Stimulated activated CD8-positive, alpha-beta memory T cell treated with anti-CD3 and anti-CD28 coated beads, Interleukin-15, amount 100 ng/mL, for 1 hour (primary cell): ENCODE measurements around the gene CST9L.

Experiments
- DNase-seq: peaks from one replicate; pipeline ENCODE4 v3.0.0-alpha.2; 2020; ENCODE audit warnings: low read depth

CST9L gene, protein sequence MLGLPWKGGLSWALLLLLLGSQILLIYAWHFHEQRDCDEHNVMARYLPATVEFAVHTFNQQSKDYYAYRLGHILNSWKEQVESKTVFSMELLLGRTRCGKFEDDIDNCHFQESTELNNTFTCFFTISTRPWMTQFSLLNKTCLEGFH

DNA sequence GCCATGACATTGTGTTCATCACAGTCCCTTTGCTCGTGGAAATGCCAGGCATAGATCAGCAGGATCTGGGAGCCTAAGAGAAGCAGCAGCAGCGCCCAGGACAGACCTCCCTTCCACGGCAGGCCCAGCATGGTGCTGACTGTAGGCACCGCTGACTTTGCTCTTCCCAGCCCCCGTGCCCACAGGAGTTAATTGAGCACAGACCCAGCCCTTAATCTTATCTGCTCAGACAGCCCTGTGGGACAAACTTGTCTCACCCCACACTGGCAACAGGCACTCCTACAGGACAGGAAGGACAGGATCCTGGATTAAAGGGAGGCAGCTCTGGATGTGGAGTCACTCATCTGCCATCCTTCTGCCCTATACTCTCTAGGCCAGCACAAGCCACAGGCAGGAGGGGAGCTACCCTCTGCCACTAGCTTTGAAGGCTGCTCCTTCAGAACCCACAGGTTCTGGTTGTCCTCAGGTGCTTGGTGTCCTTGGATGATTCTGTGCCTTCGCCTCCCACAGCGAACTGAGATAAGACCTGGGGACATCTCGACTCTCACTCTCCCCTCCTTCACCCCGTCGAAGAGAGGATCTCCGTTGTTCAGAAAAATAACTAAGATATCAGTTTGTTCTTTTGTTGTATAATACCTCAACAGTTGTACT lies at the start of gene CST9L:
Gene CST9L (minus strand): TSS at position 165 of the 651 bp plus-strand sequence. CDS start 34 bp downstream, at position 131.
- no peak for DNase-seq

DNA sequence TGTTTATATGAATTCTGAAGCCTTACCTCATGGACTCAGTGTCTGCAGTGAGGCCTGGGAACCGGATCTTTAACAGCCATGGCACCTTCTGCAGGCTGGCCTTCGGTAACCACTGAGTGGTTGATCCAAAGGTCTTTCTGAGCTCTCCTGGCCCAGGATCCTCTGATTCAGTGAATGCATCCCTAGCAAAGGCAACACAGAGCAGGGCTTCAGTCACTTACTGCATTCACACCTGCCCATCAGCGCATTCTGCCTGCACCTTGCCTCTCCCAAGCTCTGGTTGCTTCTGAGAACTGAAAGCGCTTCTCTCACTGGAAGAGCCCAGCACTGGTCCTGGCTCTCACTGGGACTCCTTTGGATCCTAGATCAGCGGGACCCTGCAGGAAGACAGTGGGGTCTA lies 45.9 kb upstream of the CST9L start:
- DNase-seq: no peak

- DNase-seq: no peak
Measured at GRCh38 chr20:23613676-23614075, 45.4 kb upstream of the CST9L start.

DNA sequence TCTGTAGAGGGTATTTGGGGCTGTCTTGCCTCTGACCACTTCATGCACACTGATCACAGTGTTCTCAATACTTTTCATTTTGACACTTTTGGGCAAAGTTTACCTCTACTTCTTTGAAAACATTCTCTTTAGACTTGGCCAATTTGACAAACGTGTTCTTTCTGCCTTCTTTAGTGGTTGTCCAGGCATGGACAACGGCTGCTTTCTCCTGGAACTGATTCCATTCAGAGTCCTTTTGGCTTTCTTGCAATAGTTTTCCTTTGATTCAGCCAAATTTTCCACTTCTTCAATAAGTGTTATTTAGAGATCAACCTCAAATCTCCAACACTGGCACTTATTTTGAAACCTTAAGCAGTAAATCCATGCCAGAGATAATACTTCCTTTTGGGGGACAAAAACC lies 44.1 kb upstream of the CST9L start:
- DNase-seq: no peak

GRCh38 chr20:23609486-23610109 lies 41.3 kb upstream of the CST9L start:
- DNase-seq: no peak

DNA sequence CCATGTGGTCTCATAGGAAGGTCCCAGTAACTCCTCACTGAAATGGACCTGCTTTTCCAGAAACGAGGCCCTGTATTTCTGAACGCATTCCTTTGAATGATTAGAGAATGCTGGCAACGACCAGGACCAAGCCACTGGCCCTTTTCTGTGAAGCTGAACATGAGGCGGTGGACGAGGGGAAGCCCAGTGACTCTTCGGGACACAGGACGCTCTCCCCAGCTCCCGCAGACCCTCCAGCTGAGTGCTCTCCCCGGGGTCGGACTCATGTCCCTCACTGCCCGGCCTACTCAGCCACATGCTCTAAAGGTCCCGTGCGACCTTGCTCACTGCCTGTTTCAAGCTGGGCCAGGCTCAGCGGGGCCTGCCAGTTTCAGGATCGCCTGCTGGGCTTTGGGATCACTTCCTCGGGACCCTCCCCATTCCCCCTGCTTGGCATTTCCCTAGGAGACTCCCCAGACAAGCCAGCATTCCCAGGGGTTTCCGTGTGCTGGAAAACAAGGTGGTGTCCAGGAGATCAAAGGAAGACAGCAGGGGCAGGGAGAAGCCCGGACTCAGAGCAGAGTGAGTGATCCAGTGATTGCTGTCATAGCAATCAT lies 40.1 kb upstream of the CST9L start:
- no peak for DNase-seq

GRCh38 chr20:23607497-23608245 lies 39.4 kb upstream of the CST9L start:
- DNase-seq: no peak

DNA sequence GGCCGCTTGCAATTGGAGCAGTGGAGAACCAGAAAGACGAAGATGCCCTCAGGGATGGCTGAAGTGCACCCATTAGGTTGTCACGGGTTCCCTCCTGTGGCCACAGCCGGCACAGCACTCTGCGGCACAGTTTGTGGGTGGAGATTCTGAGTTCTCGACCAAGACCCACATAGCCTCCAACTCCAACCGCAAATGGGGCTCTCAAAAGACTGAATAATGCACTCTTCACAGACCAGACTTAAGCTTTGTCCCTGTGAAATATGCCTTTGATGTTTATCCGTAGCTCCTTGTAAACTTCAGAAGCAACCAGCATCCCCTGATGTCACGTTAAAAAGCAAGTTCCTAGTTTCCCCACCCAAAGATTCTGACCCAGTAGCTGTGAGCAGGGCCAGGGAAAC lies 38.4 kb upstream of the CST9L start:
- DNase-seq: peak; percentile 44

GRCh38 chr20:23605867-23606651 lies 37.8 kb upstream of the CST9L start, which contains the start of gene CST9:
TSS of gene CST9 (minus strand) at chr20:23605917. CDS start at chr20:23605864, 53 bp downstream.
- DNase-seq: no peak

- DNase-seq: no peak
Measured at GRCh38 chr20:23604306-23604705, 36.0 kb upstream of the CST9L start.

- DNase-seq: no peak
Measured at GRCh38 chr20:23603321-23603720, 35.0 kb upstream of the CST9L start.

DNA sequence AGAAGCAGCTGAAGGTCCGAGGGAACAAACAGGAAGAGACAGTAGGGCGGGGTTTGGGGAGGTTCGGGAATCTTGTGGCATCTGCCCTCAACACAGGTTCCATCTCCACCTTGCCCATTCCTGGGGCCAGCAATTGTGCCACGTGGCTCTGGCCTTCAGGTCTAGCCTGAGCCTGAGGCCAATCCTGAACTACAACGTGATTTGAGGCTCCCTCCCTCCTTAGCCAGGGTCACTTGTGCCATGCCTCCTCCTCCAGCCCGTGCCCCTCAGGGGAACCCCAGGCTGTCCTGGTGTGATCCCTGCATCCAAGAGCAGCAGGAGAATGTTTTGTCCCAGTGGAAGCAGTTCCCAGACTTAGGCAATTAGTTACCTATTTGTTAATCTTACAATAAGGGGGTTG lies 34.4 kb upstream of the CST9L start:
- DNase-seq: no peak

GRCh38 chr20:23602241-23602640 lies 34.0 kb upstream of the CST9L start:
- DNase-seq: no peak

- DNase-seq: no peak
Measured at GRCh38 chr20:23601715-23602114, 33.4 kb upstream of the CST9L start.

DNA sequence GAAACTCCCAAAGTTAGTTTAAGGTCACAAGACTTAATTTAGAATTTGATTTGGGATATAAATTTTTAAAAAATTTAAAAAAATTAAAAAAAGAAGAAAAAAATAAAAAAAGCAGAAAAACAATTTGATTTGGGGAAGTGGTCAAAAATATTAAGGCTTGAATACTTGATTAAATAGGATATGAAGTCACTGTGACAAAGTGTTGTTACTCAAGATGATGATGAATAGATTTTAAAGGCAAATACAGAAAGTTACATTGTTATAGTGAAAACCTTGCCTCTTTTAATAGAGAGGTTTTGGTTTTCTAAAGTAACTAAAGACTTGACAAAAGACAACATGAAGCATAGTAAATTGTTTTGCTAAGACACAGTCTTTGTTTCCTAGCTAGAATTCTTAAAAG lies 30.2 kb upstream of the CST9L start:
- no peak for DNase-seq

DNA sequence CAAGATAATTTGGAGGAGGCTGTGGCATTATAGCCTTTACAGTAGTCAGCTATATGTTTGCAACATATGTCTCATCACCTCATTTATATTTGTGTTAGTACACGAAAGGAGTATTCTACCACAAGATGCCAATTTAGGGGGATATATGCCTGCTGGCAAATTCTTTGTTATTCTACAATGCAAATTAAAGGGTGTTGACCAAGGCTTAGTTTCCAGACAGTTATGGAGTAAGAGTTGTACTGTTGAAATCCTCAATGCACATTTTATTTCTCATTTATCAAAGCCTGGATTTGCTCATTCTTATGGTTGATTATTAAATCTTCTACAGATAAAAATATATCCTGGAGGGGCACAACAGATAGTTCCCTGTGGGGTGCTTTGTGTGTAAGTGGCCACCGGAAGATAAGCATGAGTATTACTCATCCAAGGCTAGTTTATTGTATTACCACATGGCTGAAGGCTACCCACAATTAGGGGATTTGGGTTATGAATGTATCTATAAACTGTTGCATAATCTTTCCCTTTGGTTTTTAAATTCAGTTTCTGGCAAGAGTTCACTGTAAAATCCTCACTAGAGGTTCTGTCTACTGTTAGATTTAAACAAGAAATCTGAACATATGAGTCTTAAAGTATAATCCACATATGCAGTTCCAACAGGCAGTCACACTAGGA lies 28.4 kb upstream of the CST9L start:
- DNase-seq: no peak

- no peak for DNase-seq
Measured at GRCh38 chr20:23595941-23596340, 27.7 kb upstream of the CST9L start.

DNA sequence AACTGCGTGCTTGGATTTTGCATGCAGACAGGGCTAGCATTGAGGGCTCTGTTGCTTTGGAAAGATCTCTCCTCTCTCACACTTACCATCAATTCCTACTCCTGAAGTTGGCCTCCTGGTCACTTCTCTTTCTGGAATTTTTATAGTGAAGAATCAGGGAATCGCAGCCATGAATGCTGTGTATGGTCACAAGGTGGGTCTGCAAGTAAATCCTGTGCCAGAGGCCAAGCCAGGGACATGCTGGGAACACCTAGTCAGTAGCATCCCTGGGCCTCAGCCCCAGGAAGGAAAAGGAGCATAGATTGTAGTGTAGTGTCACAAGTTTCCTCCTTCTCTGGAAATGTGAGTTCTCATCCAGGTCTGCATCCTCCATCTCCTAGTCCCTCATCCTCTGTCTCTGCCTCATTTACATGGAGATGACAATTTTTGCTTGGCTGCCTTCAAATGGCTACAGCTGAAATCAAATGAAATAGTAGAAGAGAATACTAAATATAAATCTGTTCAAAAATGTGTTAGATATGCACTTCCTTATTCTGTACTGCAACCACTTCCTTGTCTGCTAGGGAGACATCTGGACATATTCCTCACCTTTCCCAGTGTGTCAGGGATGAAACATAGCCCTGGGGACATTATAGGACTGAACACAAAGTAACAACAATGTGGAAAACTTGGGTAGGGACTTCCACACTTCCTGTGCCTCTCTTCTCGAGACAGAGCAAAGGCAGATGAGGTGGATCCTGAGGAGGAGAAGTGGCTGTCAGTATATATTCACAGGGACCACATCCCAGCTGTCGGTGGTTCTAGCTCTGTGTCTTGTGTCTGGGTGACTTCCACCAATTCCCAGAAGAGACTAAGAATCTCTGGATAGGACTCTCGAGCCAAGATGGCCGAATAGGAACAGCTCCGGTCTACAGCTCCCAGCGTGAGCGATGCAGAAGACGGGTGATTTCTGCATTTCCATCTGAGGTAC lies 20.4 kb upstream of the CST9L start:
- DNase-seq: no peak

DNA sequence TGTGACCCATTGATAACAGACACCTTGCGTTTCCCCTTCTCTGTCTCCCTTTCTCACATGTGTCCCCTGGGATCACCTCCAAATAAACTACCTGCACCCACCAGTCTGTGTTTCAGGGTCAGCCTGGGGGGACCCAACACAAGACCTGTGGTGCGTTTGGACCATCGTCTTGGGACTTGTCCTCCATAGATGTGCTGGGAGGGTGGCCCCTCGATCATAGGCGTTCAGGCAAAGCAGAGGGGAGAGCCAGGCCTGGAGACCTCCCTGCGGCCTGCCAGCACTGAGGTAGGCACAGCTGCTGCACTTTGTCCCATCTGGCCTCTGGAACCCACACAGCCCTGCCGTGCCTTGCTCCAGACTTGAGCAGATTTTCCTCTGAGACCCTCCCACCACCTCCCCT lies 19.3 kb upstream of the CST9L start:
- DNase-seq: no peak
